GM21447 (cell line): ENCODE measurements around the gene TBX6.

ENCODE experiments used
- ATAC-seq: cut with Tn5 transposase; IDR thresholded peaks from one replicate; pipeline ENCODE4 v1.9.1; 2021; ENCODE audit not compliant: unreplicated experiment

The TBX6 gene

DNA sequence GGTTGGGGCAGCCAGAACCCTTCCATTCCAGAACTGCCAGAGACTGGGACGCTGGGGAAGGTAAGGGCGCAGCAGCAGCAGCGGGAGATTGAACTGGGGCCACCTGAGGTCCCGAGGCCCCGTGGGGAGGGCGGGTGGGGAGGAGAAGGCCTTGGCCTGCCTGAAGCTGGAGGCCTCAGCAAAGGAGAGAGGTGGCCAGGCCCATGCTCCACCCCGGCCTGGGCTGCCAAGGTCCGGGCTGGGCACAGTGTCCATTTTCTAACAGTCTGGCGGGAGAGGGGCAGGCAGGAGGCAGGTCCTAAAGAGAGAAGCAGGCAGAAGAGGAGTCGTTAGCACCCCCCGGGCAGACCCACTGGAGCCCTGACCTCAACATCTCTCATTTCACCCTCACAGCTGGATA is 22.7 kb upstream of the TBX6 start:
- no peak for ATAC-seq

DNA sequence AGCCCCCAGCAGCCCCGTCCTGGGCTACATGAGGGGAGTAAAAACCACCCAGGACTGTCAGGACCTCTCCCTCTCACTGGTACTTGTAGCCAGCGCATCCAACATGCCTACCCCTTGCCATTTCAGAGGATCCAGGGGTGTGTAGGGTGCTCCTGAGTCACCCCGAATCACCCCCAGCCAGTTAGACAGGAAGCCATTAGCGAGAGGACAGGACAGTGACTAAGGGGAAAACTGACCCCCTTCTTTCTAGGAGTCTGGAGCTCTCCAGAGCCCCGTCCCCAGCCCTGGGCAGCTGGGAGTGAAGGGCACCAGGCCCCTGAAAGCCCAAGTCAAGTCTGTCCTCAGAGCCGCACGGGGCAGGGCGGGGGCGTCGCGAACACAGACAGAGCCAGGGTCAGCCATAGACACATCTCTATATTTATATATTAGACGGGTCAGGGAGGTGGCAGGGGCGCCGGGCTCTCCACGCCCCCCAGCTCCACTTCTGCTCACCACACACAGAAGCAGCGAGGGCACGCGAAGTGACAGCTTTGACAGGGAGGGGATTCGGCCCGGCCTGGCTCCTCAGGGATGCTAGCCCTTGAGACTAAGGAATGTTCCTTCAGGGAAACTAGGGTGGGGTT is 22.1 kb upstream of the TBX6 start:
- ATAC-seq = no peak

DNA sequence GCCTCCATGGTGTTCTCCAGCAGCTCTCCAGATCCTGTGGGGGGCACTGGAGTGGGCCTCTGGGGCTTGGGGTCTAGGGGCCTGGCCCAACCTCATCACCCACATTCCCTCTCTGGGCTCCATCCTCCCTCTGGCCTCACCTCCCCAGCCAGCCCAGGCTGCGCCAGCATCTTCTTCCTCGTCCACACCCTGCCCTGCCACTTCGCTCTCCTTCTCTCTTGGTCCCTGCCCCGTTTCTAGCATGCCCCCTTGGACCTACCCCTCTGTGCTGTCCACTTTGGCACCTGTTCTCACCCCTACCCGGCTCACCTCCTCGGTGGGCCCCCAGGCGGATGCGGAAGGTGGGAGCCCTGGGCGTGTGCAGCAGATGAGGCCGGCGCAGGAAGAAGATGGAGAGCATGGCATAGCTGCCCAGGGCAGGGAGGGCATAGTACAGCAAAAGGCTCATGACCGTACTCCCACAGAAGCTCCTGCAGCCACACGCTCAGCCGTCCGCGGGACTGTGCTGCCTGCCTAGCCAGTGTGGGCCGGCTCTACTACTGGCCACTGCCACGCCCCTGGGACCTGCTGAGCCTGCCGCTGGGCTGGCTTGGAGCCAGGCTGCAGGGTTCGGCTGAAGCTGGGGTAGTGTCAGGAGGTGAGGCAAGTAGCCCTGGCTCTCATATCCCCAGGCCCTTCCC is 21.4 kb upstream of the TBX6 start, which contains the start of gene GDPD3:
Gene GDPD3, minus strand, starts transcription at position 507 of the 680 bp plus-strand sequence. Its CDS starts 59 bp downstream, at position 448.
- no peak for ATAC-seq

DNA sequence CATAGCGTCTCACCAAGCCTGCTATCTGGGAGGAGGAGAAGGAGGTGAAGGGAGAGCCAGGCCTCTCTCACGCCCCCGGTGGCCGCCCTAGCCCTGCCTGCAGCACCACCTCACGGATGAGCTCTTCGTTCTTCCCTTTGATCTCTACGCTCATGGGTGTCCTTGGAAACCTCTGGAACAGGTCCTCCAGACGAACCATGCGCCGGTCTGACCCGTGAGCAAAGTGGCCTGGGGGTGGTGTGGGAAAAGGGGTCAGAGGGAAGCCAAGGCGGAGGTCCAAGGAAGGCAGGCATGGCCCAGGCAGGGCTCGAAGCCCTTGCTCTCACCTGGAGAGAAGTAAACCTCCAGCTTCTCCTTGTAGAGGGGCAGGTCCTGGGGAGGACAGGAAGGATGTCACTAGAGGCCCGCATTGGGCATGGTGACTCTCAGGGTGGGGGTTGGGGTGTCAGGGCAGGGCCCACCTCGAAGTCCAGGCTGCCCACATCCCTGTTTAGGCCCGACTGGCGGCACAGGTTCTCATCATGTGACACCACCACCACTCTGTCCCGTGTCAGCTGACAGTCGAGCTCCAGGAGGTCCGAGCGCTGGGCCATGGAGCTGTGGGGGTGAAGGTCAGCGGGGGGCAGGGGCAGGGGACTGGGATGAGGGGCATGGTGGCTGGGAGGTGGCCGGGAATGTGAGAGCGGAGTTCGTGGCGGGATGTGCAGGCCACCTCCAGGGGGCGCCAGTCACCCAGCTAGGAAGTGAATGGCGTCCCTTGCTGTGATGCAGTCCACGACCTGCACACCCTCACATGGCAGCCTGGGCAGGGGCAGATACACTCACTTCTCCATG is 20.7 kb upstream of the TBX6 start:
- ATAC-seq = no peak

DNA sequence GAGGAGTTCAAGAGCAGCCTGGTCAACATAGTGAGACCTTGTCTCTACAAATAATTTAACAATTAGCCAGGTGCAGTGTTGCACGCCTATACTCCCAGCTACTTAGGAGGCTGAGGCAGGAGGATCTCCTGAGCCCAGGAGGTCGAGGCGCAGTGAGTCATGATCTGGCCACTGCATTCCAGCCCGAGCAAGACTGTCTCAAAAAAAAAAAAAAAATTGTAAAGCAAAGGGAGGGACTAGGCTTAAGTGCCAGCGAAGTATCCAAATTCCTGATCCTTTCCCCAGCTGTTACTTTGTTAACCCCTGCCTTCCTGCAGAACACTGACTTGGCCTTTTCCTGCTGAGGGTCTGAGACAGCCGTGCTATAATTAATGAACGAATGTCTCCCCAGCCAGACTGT is 18.9 kb upstream of the TBX6 start:
- no peak for ATAC-seq

DNA sequence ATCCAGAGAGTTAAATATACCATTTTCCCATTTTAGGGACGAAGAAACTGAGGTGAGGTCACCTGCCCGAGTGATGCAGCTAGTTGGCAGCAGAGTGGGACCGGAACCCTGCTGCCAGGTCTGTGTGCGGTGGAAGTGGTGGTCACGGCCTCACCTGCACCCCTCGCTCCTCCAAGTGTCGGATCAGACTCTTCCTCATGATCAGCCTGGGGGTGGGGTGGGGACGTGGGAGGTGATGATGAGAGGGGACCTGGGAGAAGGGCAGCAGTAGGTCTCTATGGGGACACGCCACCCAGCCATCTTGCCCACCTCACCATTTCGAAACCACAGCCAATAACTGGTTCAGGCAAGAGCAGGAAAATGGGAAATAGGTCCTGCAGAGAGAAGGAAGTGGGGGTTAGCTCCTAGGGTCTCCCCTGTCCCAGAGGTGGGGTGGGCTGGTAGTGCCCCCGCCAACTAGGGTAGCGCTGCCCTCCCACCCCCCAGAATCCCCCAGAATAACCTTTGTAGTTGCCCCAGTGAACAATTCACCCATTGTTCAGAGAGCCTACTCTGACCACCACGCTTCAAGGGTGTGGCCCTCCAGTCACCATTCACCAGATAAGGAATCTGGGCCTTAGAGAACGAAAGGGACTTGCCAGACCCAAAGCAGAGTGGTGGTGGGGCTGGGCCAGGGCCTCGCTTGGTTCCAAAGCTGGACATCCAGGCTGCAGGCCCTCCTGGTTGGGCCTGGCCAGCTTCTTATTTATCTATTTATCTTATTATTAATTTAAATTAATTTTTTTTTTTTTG is 16.5 kb upstream of the TBX6 start:
- ATAC-seq = no peak

DNA sequence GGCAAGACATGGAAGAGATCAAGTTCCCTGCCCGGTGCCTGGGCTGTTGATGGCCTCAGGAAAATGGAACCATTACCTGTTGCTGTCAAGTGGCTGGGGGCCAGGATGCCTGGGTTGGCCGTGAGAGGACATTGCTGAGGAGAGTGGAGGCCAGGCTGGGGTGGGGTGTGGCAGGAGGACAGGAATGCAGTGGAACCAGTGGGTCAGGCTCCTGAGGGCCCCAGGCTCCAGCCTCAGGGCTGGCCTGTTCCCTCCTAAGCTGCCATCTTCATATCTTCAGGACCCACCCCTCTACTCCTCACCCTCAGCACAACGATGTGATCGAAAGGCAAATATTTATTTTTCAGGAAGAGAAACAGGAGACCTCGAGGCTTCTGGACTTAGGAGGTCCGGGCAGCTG is 12.8 kb upstream of the TBX6 start:
- ATAC-seq = no peak

DNA sequence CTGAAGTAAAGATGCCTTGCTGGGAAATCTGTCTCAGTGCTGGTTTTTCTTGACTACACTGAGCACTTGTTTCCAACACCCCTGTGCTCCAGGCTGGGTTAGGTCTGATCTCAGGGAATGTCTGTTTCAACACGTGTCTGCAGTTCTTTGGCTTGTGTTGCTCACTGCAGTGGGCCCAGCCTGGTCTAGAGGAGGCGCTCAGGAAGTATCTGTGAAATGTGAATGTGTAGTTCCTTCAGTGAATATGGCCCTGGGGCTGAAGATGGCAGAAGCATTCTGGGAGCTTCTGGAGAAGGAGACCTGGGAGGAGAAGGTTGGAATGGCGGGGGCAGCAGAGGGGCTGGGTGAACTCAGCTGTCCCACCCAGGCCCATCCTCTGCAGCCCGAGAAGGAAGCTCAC is 12.4 kb upstream of the TBX6 start:
- ATAC-seq = no peak

DNA sequence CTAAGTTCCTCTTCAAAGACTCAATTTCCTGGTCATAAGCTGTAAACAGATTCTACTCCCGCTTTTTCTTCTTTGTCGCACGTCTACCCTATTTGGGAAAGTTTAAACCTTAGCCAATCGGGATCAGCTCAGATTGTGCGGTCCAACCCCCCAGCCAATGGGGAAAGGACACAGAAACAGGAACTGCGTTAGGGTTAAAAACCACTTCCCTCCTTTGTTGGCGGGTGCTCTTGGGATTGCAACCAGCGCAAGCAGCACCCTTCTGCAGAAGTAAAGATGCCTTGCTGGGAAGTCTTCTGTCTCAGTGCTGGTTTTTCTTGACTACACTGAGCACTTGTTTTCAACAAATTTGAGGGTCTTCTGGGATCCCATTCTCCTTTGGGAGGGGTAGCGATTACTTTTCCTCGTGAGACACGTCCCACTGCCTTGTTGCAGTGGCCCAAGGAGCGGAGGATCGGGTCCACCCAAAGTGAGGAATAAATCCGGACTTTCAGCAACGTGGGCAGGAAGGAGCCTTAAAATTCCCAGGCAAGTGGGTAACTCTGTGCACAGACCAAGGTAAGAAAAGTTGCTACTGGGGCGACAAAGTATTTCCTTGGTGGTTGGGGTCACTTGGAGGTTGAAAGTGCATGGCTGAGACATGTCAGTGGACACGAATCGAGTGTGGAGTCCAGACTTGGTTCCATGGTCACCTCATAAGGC is 5.3 kb upstream of the TBX6 start:
- no peak for ATAC-seq

DNA sequence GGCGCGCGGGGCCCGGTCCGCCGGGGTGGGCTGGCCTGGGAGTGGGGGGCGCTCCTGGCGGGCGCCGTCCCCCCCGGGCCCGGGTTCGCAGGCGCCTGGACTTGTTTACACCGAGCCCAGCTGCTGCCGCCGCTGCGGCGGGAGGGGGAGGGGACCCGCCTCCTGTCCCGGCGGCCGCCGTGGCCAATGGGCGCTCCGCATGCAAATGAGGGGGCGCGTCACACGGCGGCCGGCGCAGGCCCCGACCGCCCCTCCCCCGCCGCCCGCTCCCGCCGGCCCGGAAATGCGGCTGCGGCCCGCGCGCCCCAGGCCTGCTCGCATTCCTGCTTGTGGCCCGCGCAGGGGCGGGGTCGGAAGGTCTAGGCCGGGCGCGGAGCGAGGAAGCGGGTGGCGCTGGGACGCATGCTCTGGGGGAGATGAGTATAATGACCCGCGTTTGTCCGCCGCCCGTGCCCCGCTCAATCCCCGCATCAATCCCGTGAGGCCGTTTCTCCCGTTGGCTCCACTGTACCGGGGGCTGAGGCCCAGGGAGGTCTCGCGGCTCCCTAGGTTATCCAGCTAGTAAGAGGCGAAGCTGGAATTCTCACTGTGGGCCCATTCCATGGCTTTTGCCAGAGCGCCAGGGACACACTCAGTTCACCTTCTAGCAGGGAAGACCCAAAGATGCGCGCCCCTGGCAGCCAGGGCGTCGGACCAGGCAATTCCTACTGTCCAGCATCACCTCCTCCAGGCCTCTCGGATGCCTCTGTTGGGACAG is 4.6 kb upstream of the TBX6 start, which contains the start of gene YPEL3:
Gene YPEL3, minus strand, starts transcription at position 109 of the 757 bp plus-strand sequence. CDS start 731 bp downstream, outside the sequence.
- no peak for ATAC-seq

DNA sequence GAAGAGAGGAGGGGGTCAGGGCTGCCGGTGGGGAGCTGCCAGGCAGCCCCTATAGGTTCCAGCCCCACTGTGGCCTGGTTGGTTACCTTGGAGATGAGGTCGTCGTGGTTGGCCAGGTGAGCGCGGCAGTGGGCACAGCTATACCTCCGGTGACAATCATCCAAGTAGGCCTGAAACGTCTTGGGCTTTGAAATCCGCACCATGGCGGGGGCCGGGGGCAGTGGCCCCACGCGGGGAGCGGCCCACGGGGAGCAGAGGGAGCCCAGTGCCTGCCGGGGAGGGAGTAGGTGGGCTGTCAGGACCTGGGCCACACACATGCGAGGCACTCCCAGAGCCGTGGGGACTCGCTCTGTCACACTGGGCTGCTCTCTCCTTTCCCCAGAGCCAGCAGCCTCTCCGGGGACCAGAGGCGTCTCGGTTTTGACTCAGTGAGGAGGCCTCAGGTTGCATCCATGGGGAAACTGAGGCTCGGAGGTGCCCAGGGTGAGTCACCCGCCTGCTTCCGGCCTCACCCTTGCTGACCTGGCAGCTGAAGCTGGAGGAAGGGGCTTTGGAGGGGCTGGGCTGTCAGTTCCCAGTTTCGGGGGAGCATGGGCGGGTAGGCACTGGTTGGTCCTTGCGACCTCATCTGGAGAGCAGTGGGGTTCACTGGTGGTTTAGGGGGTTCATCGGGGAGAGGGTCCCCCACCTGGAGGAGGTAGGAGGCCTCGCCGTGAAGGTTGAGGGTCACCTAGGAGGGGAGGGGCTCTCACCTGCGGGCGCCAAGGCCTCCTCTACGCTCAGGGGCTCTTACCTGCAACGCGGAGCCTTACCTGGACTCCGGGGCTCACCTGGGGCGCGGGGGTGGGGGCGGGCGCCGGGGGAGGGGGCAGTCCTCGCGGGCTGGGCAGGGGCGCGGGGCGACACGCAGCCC is 3.7 kb upstream of the TBX6 start:
- no peak for ATAC-seq

DNA sequence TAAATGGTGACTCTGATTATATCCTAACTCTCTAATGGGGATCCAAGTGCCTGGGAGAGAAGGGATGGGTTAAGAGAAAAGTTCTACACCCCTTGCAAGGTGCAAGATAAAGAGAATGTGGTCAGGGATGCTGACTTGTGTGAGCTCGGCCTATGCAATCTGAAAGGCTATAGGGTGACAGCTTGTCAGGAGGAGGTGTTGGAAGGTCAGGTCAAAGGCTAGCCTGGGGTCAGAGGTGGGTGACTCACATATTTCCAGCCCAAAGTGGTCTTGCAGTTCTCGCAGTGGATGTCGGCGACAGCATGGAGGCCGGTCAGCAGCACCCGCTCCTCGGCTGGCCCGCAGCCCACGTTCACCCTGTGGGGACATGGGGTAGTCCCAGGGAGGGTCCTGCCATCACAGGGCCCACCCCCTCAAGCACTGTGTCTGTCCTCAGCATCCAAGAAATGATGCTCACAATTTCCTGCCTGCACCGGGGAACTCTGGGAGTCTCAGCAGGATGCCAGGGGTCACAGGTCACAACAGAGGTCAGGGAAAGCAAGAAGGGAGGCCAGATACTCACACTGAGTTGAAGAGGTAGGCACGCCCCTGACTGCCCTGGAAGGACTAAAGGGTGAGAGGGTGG is 2.9 kb upstream of the TBX6 start:
- no peak for ATAC-seq

DNA sequence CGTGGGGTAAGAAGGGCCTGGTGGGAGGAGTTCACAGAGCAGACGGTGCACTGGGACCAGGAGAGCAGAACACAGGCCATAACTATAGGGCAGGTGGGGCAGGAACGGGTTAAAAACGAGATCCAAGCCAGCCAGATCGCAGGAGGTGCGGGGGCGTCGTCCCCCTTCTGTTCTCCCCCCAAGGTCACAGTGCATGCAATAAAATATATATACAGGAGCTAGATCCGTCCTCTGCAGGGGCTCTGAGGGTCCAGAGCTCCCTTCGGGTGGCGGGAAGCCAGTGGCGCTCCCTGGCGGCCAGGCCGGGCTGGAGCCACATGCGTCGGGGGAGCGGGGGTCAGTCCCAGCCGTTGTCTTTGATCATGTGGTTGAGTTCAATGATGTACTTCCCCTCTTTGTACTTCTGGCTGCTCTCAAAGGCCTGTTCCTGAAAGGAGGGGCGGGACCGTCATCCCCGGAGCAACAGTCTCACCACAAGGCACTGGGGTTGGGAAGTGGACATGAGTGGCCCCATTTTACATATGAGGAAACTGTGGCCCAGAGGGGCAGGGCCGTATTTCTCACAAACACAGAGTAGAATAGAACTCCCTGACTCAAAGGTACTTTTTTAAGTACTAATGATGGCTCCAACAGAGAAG is 768 bp upstream of the TBX6 start:
- ATAC-seq = peak; percentile 52

DNA sequence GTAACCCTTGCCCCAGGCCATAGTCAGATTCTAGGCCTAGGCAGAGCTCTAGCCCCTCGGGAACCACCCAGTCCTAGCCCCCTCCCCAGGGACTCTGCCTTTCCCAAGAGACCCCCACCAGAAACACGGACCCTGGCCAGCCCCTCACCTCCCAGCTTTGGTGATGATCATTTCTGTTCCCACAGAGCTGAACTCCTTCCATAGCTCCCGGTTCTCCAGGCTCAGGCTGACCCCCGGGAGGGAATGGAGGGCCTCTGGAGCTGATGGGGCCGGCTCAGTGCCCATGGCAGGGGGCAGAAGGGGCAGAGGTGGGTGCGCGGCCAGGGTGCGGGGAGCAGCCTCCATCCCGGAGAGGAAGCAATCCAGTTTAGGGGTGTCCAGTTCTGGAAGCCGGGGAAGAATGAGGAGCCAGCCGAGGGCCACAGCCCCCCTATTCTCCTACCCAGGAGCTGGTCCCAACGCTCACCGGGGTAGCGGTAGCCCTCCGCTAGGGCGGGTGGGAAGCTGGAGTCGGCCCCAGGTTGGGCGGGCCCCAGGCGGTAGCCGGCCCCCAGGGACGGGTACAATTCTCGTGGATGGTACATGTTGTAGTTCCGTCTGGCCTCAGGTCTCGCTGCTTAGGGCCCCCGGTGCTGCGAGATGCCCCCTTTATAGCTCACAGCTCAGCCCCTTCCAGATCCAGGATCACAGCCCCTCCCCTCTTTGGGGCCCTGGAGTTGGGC is 953 bp downstream of the TBX6 start:
- ATAC-seq = no peak

DNA sequence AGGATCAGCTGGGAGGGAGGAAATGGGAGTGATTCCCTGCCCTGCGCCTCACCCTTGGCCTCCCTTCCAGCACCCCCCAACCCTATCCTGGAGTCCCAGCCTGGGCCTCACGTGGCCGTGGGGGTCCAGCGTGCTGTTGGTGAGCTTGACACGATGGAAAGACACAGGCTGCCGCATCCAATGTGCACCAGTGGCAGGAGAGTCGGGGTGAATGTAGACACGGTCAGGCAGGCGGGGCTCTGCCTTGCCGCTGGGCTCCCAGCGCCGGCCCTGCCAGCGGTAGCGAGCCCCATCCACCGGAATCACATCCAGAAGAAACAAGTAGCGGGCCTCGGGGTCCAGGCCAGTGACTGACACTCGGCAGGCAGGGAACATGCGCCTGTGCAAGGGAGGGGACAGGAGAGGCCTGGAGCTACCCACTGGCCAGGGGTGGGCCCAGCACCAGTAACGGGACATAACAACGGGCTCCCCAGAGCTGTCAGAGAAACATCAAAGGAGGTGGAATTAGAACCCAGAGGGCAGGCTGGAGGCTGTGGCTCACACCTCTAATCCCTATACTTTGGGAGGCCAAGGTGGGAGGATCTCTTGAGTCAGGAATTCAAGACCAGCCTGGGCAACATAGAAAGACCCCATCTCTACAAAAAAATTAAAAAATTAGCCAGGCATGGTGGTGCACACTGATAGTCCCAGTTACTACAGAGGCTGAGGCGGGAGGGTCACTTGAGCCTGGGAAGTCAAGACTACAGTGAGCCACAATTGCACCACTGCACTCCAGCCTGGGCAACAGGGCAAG is 2.7 kb downstream of the TBX6 start:
- ATAC-seq = no peak

DNA sequence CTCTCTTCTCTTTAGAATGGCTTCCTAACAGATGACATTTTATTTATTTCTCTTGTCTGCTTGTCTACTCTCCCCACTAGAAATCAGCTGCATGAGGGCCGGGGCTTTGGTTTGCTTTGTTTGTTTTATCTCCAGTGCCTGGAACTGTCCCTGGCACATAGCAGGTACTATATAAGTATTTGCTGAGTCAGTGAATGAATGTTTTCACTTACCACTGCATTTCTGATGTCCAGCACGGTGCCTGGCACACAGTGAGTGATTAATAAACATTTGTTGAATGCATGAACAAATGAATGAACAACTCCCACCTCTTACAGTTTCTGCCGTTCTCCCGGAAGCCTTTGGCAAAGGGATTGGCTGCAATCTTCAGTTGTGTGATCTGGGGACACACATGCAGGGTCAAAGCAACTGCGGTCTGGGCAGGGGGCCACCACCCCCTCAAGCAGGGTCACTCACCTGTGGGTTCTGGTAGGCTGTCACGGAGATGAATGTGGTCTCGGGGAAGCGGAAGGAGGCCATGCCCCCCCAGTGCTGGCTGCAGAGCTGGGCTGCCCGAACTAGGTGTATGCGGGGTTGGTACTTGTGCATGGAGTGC is 3.4 kb downstream of the TBX6 start:
- ATAC-seq = no peak
